Sigmoid colon (tissue), 7 donors: ENCODE measurements around the gene GNAQ. TPM values are rescaled to one million over a fixed set of nuclear protein-coding genes. Genes with fewer than 3 reads are reported as not detected.

Experiments
- DNase-seq: peaks from one replicate; pipeline ENCODE4 v3.0.0-alpha.2; 2019
- H3K27ac ChIP-seq, 4 donors: fragments of 200-600 bp; sonication (generic); one replicate each; pipeline ENCODE4 v1.5.1; 2016 to 2019; ENCODE audit warnings: mild to moderate bottlenecking in 1 of 4
- H3K27me3 ChIP-seq, 3 donors: fragments of 200-600 bp; sonication (generic); one replicate each; pipeline ENCODE4 v1.5.1; 2019; ENCODE audit warnings: mild to moderate bottlenecking in 1 of 3
- H3K36me3 ChIP-seq, 4 donors: fragments of 200-600 bp; sonication (generic); one replicate each; pipeline ENCODE4 v1.5.1; 2016 to 2019
- H3K4me1 ChIP-seq, 4 donors: fragments of 200-600 bp; sonication (generic); one replicate each; pipeline ENCODE4 v1.5.1; 2017 to 2019
- H3K4me3 ChIP-seq, 4 donors: fragments of 200-600 bp; sonication (generic); one replicate each; pipeline ENCODE4 v1.5.1; 2017 to 2019; ENCODE audit warnings: mild to moderate bottlenecking in 2 of 4, moderate library complexity in 1 of 4
- H3K9me3 ChIP-seq, 4 donors: fragments of 200-600 bp in 3 of 4; sonication (generic) in 3 of 4; one replicate each; pipeline versions ENCODE4 v1.5.1 to v1.6.1; 2013 to 2019
- CTCF ChIP-seq, 4 experiments: fragments of 450-650 bp in 3 of 4; fragments of 200-600 bp in 1 of 4; IDR thresholded peaks; one replicate each; pipeline ENCODE4 v1.5.1; 2016 to 2019; ENCODE audit warnings: antibody characterized with exemption in 4 of 4, mild to moderate bottlenecking in 3 of 4, moderate library complexity in 2 of 4
- EP300 ChIP-seq, 4 donors: sonication (generic); formaldehyde crosslinking; IDR thresholded peaks; one replicate each; pipeline ENCODE4 v1.6.1; 2017; ENCODE audit warnings: antibody characterized with exemption in 4 of 4
- POLR2A ChIP-seq, 2 donors: fragments of 450-650 bp; IDR thresholded peaks; one replicate each; pipeline ENCODE4 v1.6.1; 2016; ENCODE audit warnings: antibody characterized with exemption in 2 of 2, mild to moderate bottlenecking in 2 of 2, moderate library complexity in 2 of 2
- POLR2AphosphoS5 ChIP-seq, 4 donors: sonication (generic); formaldehyde crosslinking; IDR thresholded peaks; one replicate each; pipeline ENCODE4 v1.6.1; 2017; ENCODE audit warnings: antibody characterized with exemption in 4 of 4
- WGBS, 2 donors: extraction: QIAGEN DNeasy Blood & Tissue Kit; methylation state at CpG; one replicate each; pipeline ENCODE4 v1.1.7; 2013; 5-methylcytosine and 5-hydroxymethylcytosine counted together
- intact Hi-C: fragments of 100-400 bp; cut with DNase I; formaldehyde crosslinking; loops from one replicate; pipeline ENCODE4 v1.15.1; 2023
- polyA plus RNA-seq, 3 donors: library from polyadenylated mRNA; stranded (reverse); fragments of 200-250 nt; gene quantifications; one replicate each; pipeline ENCODE4 v1.2.3, GENCODE V29; 2013
- total RNA-seq, 4 donors: library from RNA; depleted of rRNA; stranded (reverse); fragments of >200 nt; gene quantifications; one replicate each; pipeline ENCODE4 v1.1.0, GENCODE V29; 2016
- donor health status: healthy with polysubstance abuse.
- donor health status: Bipolar disorder and iron deficiency.
- donor health status: healthy.

Gene GNAQ
- total and polyA plus RNA-seq, 7 donors: 21.6 to 79.2 (median 49.5) TPM

GRCh38 chr9:77991191-77991590, 40.4 kb downstream of the GNAQ start:
- no peak for DNase-seq
- H3K27ac ChIP-seq: no peak overlapping the region
- no peak overlapping the region for H3K4me3 ChIP-seq
- H3K36me3 ChIP-seq: no peaks in the 10 kb centered on the region
- H3K4me1 ChIP-seq: peaks cover 0 to 28% (median 24%) of the 10 kb centered on the region in 4 donors
- H3K27me3 ChIP-seq: no peaks in the 10 kb centered on the region
- no peaks in the 10 kb centered on the region for H3K9me3 ChIP-seq
- 77 to 78% methylated on average over 5 of the region's 5 CpGs for WGBS, 2 donors
- TF ChIP-seq CTCF (IDR thresholded peaks at IDR 0.05) (no peak), POLR2A (IDR thresholded peaks at IDR 0.05) (no peak), POLR2AphosphoS5 (IDR thresholded peaks at IDR 0.05) (no peak), EP300 (IDR thresholded peaks at IDR 0.05) (no peak)
- intact Hi-C loops: no loop called here

GRCh38 chr9:77989909-77990308, 41.7 kb downstream of the GNAQ start:
- intact Hi-C loops: no loop called here
- TF ChIP-seq EP300 (IDR thresholded peaks at IDR 0.05) (no peak), CTCF (IDR thresholded peaks at IDR 0.05) (no peak), POLR2AphosphoS5 (IDR thresholded peaks at IDR 0.05) (no peak), POLR2A (IDR thresholded peaks at IDR 0.05) (no peak)
- H3K27ac ChIP-seq: no peak overlapping the region
- H3K9me3 ChIP-seq: no peaks in the 10 kb centered on the region
- DNase-seq: no peak
- H3K27me3 ChIP-seq: no peaks in the 10 kb centered on the region
- no peak overlapping the region for H3K4me3 ChIP-seq
- no peaks in the 10 kb centered on the region for H3K36me3 ChIP-seq
- peaks cover 0 to 36% (median 26%) of the 10 kb centered on the region in 4 donors for H3K4me1 ChIP-seq

GRCh38 chr9:77989458-77989857, 42.2 kb downstream of the GNAQ start:
- DNase-seq: no peak
- Histone ChIP-seq H3K4me1 (peaks cover 0 to 36% (median 26%) of the 10 kb centered on the region in 4 donors), H3K4me3 (no peak overlapping the region), H3K9me3 (no peaks in the 10 kb centered on the region), H3K27me3 (no peaks in the 10 kb centered on the region), H3K27ac (no peak overlapping the region), H3K36me3 (no peaks in the 10 kb centered on the region)
- intact Hi-C loops: no loop called here
- TF ChIP-seq POLR2A (IDR thresholded peaks at IDR 0.05) (no peak), EP300 (IDR thresholded peaks at IDR 0.05) (no peak)
- WGBS, 2 donors: 91 to 96% methylated on average over 2 of the region's 2 CpGs

- H3K27ac ChIP-seq: no peak overlapping the region
- H3K4me1 ChIP-seq: peaks cover 0 to 36% (median 26%) of the 10 kb centered on the region in 4 donors
- DNase-seq: no peak
- H3K27me3 ChIP-seq: no peaks in the 10 kb centered on the region
- WGBS, 2 donors: 75 to 77% methylated on average over 1 of the region's 1 CpG
- no peak overlapping the region for H3K4me3 ChIP-seq
- intact Hi-C loops: no loop called here
- no peaks in the 10 kb centered on the region for H3K36me3 ChIP-seq
- TF ChIP-seq POLR2AphosphoS5 (IDR thresholded peaks at IDR 0.05): no peak
- no peak for TF ChIP-seq EP300 (IDR thresholded peaks at IDR 0.05)
- no peak for TF ChIP-seq CTCF (IDR thresholded peaks at IDR 0.05)
- TF ChIP-seq POLR2A (IDR thresholded peaks at IDR 0.05): no peak
- H3K9me3 ChIP-seq: no peaks in the 10 kb centered on the region
These were observed 43.0 kb downstream of the GNAQ start for GRCh38 chr9:77988630-77989029.

- no peaks in the 10 kb centered on the region for H3K36me3 ChIP-seq
- no peak overlapping the region for H3K4me3 ChIP-seq
- no peak overlapping the region for H3K27ac ChIP-seq
- H3K9me3 ChIP-seq: no peaks in the 10 kb centered on the region
- intact Hi-C loops: no loop called here
- 54 to 78% methylated on average over 5 of the region's 5 CpGs for WGBS, 2 donors
- TF ChIP-seq POLR2AphosphoS5 (IDR thresholded peaks at IDR 0.05) (no peak), EP300 (IDR thresholded peaks at IDR 0.05) (no peak), POLR2A (IDR thresholded peaks at IDR 0.05) (no peak), CTCF (IDR thresholded peaks at IDR 0.05) (no peak)
- peaks cover 0 to 36% (median 26%) of the 10 kb centered on the region in 4 donors for H3K4me1 ChIP-seq
- DNase-seq: no peak
- no peaks in the 10 kb centered on the region for H3K27me3 ChIP-seq
These were observed 43.6 kb downstream of the GNAQ start for GRCh38 chr9:77987880-77988525.
